ENCODE measurements around the gene MTUS2.
"Not testable (repeated sequence)": the region's sequence is repeated elsewhere in the genome, so short reads cannot be mapped to it uniquely, and the experiment has no call there.

Gene MTUS2

DNA sequence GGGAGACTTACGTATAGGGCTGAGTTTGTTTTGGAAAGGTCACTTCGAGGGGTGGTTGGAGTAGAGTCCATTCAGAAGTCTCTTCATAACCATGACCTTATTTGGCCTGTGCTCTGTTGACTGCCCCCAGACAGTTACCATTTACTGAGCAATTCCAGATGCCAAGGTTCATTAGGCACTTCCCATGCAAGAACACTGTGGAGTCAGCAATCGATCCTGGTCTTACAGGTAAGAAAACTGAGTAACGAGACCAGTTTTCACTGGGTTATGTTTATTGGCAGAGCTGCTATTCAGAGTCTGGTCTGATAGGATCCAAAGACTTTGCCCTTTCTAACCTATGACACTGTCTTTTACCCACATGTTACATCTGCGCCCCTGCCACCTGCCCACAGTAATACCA is 134.7 kb downstream of the MTUS2 start:
- in situ Hi-C loops (cut with HindIII; ENCODE audit: low sequenced_read_pairs) = loop anchor here (5.0 kb wide), 1 partner anchor 57 kb away; no protein-coding TSS in a partner anchor

DNA sequence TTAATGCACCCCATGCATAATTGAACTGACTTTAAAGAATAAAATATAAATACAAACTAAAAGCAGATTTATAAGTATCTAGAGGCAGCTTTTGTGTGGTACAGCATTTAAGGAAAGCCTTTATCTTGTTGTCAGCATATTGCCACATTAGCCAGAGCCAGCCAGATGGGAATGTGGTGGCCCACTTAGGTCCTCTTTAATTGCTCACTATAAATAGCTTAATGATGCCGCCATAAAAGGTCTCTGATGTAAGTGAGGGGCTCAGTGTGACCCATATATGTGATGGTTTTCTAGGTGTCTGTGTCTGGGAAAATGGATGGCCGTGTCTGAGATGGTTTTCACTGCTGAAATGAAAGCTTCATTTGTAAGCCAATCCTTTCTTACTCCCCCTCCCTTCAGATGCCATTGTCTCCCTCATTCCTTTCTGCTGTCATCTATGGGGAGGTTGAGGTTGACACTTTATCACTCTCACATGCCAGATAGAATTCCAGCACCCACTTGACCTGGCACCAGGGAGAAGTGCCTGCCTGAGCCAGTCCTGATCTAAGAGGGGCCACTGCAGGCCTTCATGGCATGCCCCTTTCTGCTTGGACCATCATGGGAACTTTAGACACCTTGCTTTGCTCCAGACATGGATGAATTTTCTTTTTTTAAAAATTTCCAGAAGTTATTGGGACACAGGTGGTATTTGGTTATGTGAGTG is 135.3 kb downstream of the MTUS2 start:
- in situ Hi-C loops (cut with HindIII; ENCODE audit: low sequenced_read_pairs) = loop anchor here (5.0 kb wide), 1 partner anchor 57 kb away; no protein-coding TSS in a partner anchor

DNA sequence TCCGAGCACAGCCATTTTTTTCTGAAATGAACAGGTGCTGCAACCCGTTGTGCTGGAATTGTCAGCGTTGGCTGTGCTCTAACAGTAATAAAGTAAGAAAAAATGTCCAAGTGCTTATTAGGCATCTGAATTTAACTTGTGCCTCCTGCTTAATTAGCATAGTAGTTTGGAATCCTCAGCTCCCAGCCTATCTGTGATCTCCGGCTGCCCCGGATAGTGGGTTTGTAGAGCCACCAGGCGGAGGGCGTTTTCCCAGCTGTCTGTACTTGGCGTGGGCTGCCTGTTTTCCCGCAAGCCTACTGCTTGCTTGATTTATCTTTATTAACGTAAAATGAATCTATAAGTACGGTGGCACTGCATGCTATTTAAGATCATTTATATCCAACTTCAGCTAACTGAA is 137.9 kb downstream of the MTUS2 start:
- in situ Hi-C loops (cut with HindIII; ENCODE audit: low sequenced_read_pairs) = loop anchor here (5.0 kb wide), 1 partner anchor 54 kb away; no protein-coding TSS in a partner anchor

- in situ Hi-C loops (cut with HindIII; ENCODE audit: low sequenced_read_pairs) = loop anchor here (5.0 kb wide), 1 partner anchor 54 kb away; no protein-coding TSS in a partner anchor
Observed at GRCh38 chr13:28958441-28958840, 138.3 kb downstream of the MTUS2 start.

DNA sequence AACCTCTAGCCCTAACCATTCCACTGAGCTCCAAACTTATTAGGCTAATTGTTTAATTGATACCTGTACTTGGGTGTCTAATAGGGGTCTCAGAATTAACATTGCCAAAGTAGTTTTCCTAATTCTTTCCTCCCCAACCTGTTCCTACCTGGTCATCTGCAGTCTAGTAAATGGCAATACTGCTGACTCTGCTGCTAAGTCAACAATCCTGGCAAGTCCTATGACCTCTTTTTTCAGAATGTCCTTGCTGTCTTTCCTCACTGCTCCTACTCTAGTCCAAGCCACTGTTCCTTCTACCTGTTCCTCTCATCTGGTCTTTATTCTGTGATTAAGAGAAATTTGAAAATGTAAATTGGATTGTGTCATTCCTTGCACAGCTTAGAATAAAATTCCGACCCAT is 143.9 kb downstream of the MTUS2 start:
- in situ Hi-C loops (cut with HindIII; ENCODE audit: low sequenced_read_pairs) = no loop called here

DNA sequence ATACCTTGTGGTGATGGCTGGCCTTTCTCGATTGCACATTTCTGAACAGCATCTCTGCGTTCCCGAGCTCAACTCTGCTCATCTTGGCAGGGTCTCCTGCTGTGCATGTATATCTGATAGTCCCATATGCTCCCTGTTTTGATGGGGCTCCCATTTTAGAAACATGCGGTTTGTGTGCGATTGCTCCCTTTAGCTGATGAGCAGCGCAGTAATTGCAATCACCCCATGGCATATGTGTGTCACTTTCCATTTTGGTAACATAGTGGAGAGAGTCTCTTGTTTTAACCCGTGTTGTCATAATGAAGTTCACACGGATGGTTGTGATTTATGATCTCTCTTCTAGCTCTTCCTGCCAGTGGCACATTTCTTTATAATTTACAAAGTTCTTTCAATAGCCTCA is 144.7 kb downstream of the MTUS2 start:
- in situ Hi-C loops (cut with HindIII; ENCODE audit: low sequenced_read_pairs) = no loop called here

- in situ Hi-C loops (cut with HindIII; ENCODE audit: low sequenced_read_pairs) = no loop called here
Observed at GRCh38 chr13:28967029-28967915, 147.1 kb downstream of the MTUS2 start.

GRCh38 chr13:28976195-28976594 is 156.1 kb downstream of the MTUS2 start:
- in situ Hi-C loops (cut with HindIII; ENCODE audit: low sequenced_read_pairs) = no loop called here

DNA sequence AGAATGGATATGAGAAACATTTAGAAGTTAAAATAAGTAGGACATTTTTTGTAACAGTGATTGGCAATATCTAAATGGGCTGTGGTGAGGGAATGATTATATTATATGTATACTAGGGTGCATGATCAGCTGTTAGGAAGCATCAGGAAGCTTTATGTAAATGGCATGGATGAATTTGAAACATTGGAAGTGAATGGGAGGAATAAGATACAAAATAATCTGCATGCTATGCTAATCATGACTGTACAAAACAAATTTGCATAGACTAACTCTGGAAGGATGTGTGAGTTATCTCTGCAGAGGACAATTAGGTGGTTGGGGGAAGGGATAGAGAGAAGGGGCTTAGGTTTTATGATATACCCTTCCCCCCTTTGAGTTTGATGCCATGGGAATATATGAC is 156.5 kb downstream of the MTUS2 start:
- in situ Hi-C loops (cut with HindIII; ENCODE audit: low sequenced_read_pairs) = no loop called here

DNA sequence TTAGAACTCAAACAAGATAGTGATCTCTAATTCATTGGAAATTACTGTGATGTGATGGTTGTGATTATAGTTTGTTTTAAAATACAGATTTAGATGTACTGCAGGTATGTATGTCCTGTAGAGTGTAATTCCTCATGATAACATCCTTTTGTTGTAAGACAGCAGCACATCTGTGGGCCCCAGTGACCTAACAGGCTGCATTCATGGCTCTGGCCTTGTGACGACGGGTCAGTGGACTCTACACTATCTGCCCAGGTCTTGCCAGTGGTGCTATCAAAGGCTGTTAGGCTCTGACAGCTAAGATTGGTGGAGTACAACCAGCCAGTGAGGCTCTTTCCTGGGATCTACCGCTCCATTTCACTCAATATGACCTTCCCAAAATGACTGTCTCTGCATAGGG is 158.4 kb downstream of the MTUS2 start:
- in situ Hi-C loops (cut with HindIII; ENCODE audit: low sequenced_read_pairs) = no loop called here

DNA sequence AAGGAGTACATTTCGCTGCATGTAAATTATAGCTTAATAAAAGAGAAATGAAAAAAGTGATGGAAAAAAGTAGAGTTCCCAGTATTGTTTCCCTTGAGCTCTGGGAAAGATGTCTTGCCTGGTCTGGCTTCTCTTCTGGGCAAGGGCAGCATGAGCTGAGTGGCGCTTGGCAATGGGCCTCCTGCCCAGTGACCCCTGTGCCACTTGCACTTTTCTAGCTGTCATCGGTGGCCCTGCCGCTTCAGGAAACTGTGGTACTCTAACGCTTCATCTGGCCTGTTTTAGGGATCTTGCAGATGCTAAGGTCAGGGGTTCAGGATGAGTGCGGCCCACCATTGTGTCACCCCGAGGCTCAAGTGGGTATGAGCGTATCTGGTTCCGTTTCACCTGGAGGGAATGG is 161.4 kb downstream of the MTUS2 start:
- in situ Hi-C loops (cut with HindIII; ENCODE audit: low sequenced_read_pairs) = no loop called here

DNA sequence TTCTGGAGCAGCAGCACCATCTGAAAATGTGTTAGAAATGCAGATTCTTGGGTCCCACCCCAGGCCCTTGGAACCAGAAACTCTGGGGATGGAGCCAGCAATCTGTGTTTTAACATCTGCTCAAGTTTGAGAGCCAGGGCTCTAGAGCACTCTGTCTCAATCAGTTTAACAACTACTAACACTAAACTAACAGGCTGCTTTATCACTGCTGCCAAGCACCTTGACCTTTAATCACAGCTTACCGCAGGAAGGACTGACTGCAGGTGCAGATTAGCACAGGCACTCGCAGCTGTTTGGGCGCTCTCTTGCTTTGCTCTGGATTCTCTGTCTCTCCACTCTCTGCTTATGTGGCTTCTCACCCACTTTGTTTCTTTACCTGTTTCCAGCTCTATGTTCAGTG is 163.5 kb downstream of the MTUS2 start:
- in situ Hi-C loops (cut with HindIII; ENCODE audit: low sequenced_read_pairs) = no loop called here

DNA sequence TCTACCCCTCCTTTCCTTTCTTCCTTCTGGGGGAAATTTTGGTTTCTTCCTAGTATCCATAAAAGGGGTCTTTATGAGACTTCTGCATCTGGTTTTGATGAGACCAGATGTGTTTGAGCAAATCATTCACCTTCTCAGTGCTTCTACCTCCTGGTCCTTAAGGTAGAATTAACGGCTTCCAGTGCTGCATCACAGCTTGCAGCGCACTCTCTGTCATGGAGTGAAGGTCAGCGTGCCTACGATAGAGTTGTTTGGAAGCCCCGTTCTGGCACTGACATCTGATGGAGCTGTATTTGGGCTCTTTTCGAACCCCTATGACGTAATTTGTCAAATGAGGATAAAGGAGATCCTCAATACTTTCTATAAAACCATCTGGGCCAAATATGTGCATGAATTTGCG is 164.2 kb downstream of the MTUS2 start:
- in situ Hi-C loops (cut with HindIII; ENCODE audit: low sequenced_read_pairs) = no loop called here

DNA sequence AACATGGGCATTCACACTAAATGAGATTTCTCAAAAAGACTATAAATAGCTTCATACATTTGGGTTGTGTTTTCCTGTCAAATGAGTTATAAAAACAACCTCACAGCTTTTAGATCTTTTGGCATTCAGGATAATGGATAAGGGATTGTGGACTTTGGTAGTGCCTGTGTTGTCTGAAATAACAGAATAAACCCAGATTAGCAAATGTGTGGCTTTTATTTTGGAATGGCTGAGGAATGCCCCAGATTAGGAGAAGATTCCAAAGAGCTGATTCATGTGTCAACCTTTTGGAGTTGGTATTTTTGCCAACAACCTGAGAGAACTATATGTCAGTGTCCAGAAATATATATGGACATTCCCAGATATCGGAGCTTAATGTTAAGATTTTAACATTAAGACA is 164.7 kb downstream of the MTUS2 start:
- in situ Hi-C loops (cut with HindIII; ENCODE audit: low sequenced_read_pairs) = no loop called here

GRCh38 chr13:28990378-28990777 is 170.2 kb downstream of the MTUS2 start:
- in situ Hi-C loops (cut with HindIII; ENCODE audit: low sequenced_read_pairs) = not testable (repeated sequence)

- in situ Hi-C loops (cut with HindIII; ENCODE audit: low sequenced_read_pairs) = no loop called here
Observed at GRCh38 chr13:28991764-28992163, 171.6 kb downstream of the MTUS2 start.

- in situ Hi-C loops (cut with HindIII; ENCODE audit: low sequenced_read_pairs) = no loop called here
Observed at GRCh38 chr13:29000826-29001225, 180.7 kb downstream of the MTUS2 start.

GRCh38 chr13:29005035-29005762 is 185.1 kb downstream of the MTUS2 start:
- in situ Hi-C loops (cut with HindIII; ENCODE audit: low sequenced_read_pairs) = no loop called here

- in situ Hi-C loops (cut with HindIII; ENCODE audit: low sequenced_read_pairs) = no loop called here
Observed at GRCh38 chr13:29005763-29006120, 185.6 kb downstream of the MTUS2 start.

DNA sequence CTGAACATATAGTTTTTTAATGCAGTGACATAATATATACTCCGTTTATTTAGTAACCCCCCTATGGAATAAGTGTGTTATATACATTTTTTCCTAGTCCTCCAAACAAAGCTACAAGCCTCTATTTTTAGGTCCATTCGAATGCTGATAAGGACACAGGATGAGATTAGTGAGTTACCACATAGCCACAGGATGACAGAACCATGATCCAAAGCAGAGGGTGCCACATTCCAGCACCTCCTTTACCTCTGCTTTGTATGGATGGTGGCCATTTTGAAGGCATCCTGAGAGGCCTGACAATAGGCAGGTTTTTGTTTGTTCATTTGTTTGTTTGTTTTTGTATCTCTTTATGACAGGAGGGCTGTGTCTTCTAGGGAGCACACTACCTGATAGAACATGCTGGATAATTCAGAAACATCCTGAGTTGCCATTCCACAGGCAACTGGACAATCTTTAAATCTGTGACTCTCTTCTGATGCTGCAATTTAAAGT is 186.3 kb downstream of the MTUS2 start:
- in situ Hi-C loops (cut with HindIII; ENCODE audit: low sequenced_read_pairs) = no loop called here

GRCh38 chr13:29008296-29008695 is 188.2 kb downstream of the MTUS2 start:
- in situ Hi-C loops (cut with HindIII; ENCODE audit: low sequenced_read_pairs) = no loop called here

All from endothelial cell of hepatic sinusoid (primary cell).